Muscle layer of duodenum (tissue), 2 donors: Measurements from ENCODE around the gene ITPRIPL2.

Source experiments
- H3K27ac ChIP-seq: one replicate; pipeline ENCODE4 v1.7.0; 2013; ENCODE audit warnings: mild to moderate bottlenecking, low read length
- H3K27me3 ChIP-seq: one replicate; pipeline ENCODE4 v1.7.0; 2013; ENCODE audit warnings: low read depth, mild to moderate bottlenecking, control low read depth, low read length
- H3K36me3 ChIP-seq, 2 donors: one replicate each; pipeline ENCODE4 v1.7.0; 2013; ENCODE audit warnings: low read length in 2 of 2, control low read depth in 1 of 2, mild to moderate bottlenecking in 1 of 2; ENCODE audit not compliant: insufficient read depth in 2 of 2, control insufficient read depth in 1 of 2
- H3K4me1 ChIP-seq, 2 donors: one replicate each; pipeline ENCODE4 v1.7.0; 2013; ENCODE audit warnings: low read length in 2 of 2, mild to moderate bottlenecking in 2 of 2, control low read depth in 1 of 2, moderate library complexity in 1 of 2; ENCODE audit not compliant: insufficient read depth in 2 of 2, control insufficient read depth in 1 of 2
- H3K4me3 ChIP-seq, 2 donors: one replicate each; pipeline ENCODE4 v1.7.0; 2013; ENCODE audit warnings: low read length in 2 of 2, low read depth in 1 of 2, mild to moderate bottlenecking in 1 of 2
- H3K9me3 ChIP-seq, 2 donors: one replicate each; pipeline ENCODE4 v1.7.0; 2013; ENCODE audit warnings: low read length in 2 of 2, control low read depth in 1 of 2, mild to moderate bottlenecking in 1 of 2; ENCODE audit not compliant: control insufficient read depth in 1 of 2
- donor health status: healthy.

Gene ITPRIPL2

GRCh38 chr16:19112099-19112407 lies 1.7 kb upstream of the ITPRIPL2 start:
- Histone ChIP-seq H3K27ac (no peak overlapping the region), H3K27me3 (no peaks in the 10 kb centered on the region), H3K36me3 (peaks cover 0 to 1% of the 10 kb centered on the region in 2 donors), H3K4me3 (no peak overlapping the region), H3K4me1 (peaks cover 6 to 21% of the 10 kb centered on the region in 2 donors), H3K9me3 (no peaks in the 10 kb centered on the region)

GRCh38 chr16:19114359-19115147 lies 789 bp downstream of the ITPRIPL2 start:
- Histone ChIP-seq H3K4me3 (peak overlapping the region; percentile 55 to 78), H3K36me3 (peaks cover 0 to 11% of the 10 kb centered on the region in 2 donors), H3K27me3 (no peaks in the 10 kb centered on the region), H3K9me3 (no peaks in the 10 kb centered on the region), H3K4me1 (peaks cover 13 to 39% of the 10 kb centered on the region in 2 donors), H3K27ac (peak overlapping the region; percentile 60)

- H3K4me1 ChIP-seq: peaks cover 13 to 39% of the 10 kb centered on the region in 2 donors
- H3K36me3 ChIP-seq: peaks cover 0 to 11% of the 10 kb centered on the region in 2 donors
- H3K9me3 ChIP-seq: no peaks in the 10 kb centered on the region
- H3K27me3 ChIP-seq: no peaks in the 10 kb centered on the region
- peak overlapping the region; percentile 2 for H3K27ac ChIP-seq
- peak overlapping the region; percentile 55 to 78 for H3K4me3 ChIP-seq
Observed at GRCh38 chr16:19115148-19116021, 1.6 kb downstream of the ITPRIPL2 start.

GRCh38 chr16:19116711-19117449 lies 3.1 kb downstream of the ITPRIPL2 start:
- Histone ChIP-seq H3K9me3 (no peaks in the 10 kb centered on the region), H3K27ac (peak overlapping the region; percentile 35), H3K4me1 (peaks cover 13 to 39% of the 10 kb centered on the region in 2 donors), H3K4me3 (peak overlapping the region; percentile 12 to 48), H3K36me3 (peaks cover 0 to 18% of the 10 kb centered on the region in 2 donors), H3K27me3 (no peaks in the 10 kb centered on the region)

- Histone ChIP-seq H3K27me3 (no peaks in the 10 kb centered on the region), H3K4me3 (peak overlapping the region; percentile 37 to 51), H3K9me3 (no peaks in the 10 kb centered on the region), H3K4me1 (peaks cover 13 to 39% of the 10 kb centered on the region in 2 donors), H3K27ac (peak overlapping the region; percentile 88), H3K36me3 (peaks cover 0 to 18% of the 10 kb centered on the region in 2 donors)
Observed at GRCh38 chr16:19118938-19119431, 5.2 kb downstream of the ITPRIPL2 start.

GRCh38 chr16:19119564-19119963 lies 5.8 kb downstream of the ITPRIPL2 start:
- H3K27ac ChIP-seq: peak overlapping the region; percentile 88
- H3K4me1 ChIP-seq: peaks cover 13 to 39% of the 10 kb centered on the region in 2 donors
- H3K36me3 ChIP-seq: peaks cover 0 to 18% of the 10 kb centered on the region in 2 donors
- no peaks in the 10 kb centered on the region for H3K27me3 ChIP-seq
- peak overlapping the region; percentile 37 to 51 for H3K4me3 ChIP-seq
- H3K9me3 ChIP-seq: no peaks in the 10 kb centered on the region

GRCh38 chr16:19123535-19124178 lies 9.9 kb downstream of the ITPRIPL2 start:
- Histone ChIP-seq H3K36me3 (peaks cover 0 to 11% of the 10 kb centered on the region in 2 donors), H3K4me3 (no peak overlapping the region), H3K9me3 (no peaks in the 10 kb centered on the region), H3K27me3 (no peaks in the 10 kb centered on the region), H3K4me1 (peaks cover 0 to 5% of the 10 kb centered on the region in 2 donors), H3K27ac (no peak overlapping the region)

GRCh38 chr16:19126300-19126699 lies 12.5 kb downstream of the ITPRIPL2 start:
- H3K27ac ChIP-seq: no peak overlapping the region
- no peaks in the 10 kb centered on the region for H3K27me3 ChIP-seq
- H3K9me3 ChIP-seq: no peaks in the 10 kb centered on the region
- H3K4me1 ChIP-seq: no peaks in the 10 kb centered on the region
- no peak overlapping the region for H3K4me3 ChIP-seq
- H3K36me3 ChIP-seq: peaks cover 0 to 6% of the 10 kb centered on the region in 2 donors

GRCh38 chr16:19127205-19127604 lies 13.4 kb downstream of the ITPRIPL2 start:
- no peak overlapping the region for H3K27ac ChIP-seq
- no peaks in the 10 kb centered on the region for H3K9me3 ChIP-seq
- H3K36me3 ChIP-seq: no peaks in the 10 kb centered on the region
- peaks cover 2 to 3% of the 10 kb centered on the region in 2 donors for H3K4me1 ChIP-seq
- no peak overlapping the region for H3K4me3 ChIP-seq
- H3K27me3 ChIP-seq: no peaks in the 10 kb centered on the region

GRCh38 chr16:19127674-19128131 lies 13.9 kb downstream of the ITPRIPL2 start:
- no peaks in the 10 kb centered on the region for H3K36me3 ChIP-seq
- H3K9me3 ChIP-seq: no peaks in the 10 kb centered on the region
- peaks cover 3 to 4% of the 10 kb centered on the region in 2 donors for H3K4me1 ChIP-seq
- no peaks in the 10 kb centered on the region for H3K27me3 ChIP-seq
- no peak overlapping the region for H3K4me3 ChIP-seq
- no peak overlapping the region for H3K27ac ChIP-seq
